Mesothelial cell of epicardium (in vitro differentiated cells): Measurements from ENCODE around the gene PHTF1. TPM values are rescaled to one million over a fixed set of nuclear protein-coding genes. Genes with fewer than 3 reads are reported as not detected.

Experiments
- DNase-seq, 2 experiments: peaks; one replicate each; pipeline ENCODE4 v3.0.0; 2021; ENCODE audit warnings: low spot score in 2 of 2; ENCODE audit not compliant: unreplicated experiment in 2 of 2
- H3K27ac Mint-ChIP-seq: 2 replicates; pipeline ENCODE4 v1.8.0; 2021; ENCODE audit warnings: mixed read lengths
- H3K27me3 Mint-ChIP-seq: 2 replicates; pipeline ENCODE4 v1.8.0; 2021; ENCODE audit warnings: low read depth, mixed read lengths
- H3K36me3 Mint-ChIP-seq: 2 replicates; pipeline ENCODE4 v1.8.0; 2021; ENCODE audit warnings: mixed read lengths
- H3K4me1 Mint-ChIP-seq: 2 replicates; pipeline ENCODE4 v1.8.0; 2021; ENCODE audit warnings: mixed read lengths
- H3K4me3 Mint-ChIP-seq: 2 replicates; pipeline ENCODE4 v1.8.0; 2021; ENCODE audit warnings: mild to moderate bottlenecking, moderate library complexity, mixed read lengths
- H3K9me3 Mint-ChIP-seq: 2 replicates; pipeline ENCODE4 v1.8.0; 2021; ENCODE audit warnings: mixed read lengths
- total RNA-seq: library from RNA; stranded (reverse); gene quantifications from 3 replicates; pipeline ENCODE4 v1.2.1, GENCODE V29; 2021
- TF ChIP-seq, protein P1 (sequence below): fragments of 200-600 bp; sonication (generic); IDR thresholded peaks from one replicate; pipeline ENCODE4 v1.5.0; 2021; ENCODE audit warnings: antibody characterized with exemption; ENCODE audit not compliant: unreplicated experiment

Gene PHTF1
- total RNA-seq, 1 donor from 2014 or later = 26.7 TPM

DNA sequence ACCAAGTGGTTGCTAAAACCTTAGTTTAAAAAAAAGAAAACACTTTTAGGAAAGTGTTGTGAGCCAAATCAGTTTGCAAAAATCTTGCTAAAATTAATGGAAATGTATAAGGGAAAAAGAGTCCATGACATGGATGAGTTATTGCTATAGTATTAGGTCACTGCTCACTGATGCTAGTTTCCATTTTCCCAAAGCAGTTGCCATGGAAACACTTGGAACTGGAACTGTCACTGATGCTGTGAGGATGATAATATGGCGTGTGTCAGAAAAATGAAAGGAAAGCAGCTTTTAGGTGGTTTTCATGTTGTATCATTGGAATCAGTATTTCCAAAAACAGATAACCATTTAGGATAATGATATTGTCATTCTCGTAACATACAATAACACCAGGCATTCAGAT is 104.4 kb downstream of the PHTF1 start:
- no peak overlapping the region for H3K4me3 Mint-ChIP-seq

DNA sequence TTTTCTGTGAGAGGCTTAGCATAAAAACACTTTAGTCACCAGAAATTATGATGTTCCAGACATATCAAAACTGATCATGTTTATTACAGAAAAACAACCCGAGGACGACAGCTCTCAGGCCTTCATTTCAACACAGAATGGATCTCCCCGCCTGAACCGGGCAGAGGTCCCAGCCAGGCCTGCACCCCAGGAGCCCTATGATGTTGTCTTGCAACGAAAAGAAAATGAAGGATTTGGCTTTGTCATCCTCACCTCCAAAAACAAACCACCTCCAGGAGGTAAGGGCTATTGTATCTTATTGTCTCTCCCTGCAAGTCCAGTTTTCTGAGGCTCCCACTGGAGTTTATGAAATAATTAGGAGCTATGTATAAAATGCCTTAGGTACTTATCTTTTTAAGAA is 105.5 kb downstream of the PHTF1 start:
- TF ChIP-seq, protein P1, sequence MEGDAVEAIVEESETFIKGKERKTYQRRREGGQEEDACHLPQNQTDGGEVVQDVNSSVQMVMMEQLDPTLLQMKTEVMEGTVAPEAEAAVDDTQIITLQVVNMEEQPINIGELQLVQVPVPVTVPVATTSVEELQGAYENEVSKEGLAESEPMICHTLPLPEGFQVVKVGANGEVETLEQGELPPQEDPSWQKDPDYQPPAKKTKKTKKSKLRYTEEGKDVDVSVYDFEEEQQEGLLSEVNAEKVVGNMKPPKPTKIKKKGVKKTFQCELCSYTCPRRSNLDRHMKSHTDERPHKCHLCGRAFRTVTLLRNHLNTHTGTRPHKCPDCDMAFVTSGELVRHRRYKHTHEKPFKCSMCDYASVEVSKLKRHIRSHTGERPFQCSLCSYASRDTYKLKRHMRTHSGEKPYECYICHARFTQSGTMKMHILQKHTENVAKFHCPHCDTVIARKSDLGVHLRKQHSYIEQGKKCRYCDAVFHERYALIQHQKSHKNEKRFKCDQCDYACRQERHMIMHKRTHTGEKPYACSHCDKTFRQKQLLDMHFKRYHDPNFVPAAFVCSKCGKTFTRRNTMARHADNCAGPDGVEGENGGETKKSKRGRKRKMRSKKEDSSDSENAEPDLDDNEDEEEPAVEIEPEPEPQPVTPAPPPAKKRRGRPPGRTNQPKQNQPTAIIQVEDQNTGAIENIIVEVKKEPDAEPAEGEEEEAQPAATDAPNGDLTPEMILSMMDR = no peak
- no peaks in the 10 kb centered on the region for H3K27me3 Mint-ChIP-seq
- H3K9me3 Mint-ChIP-seq = no peaks in the 10 kb centered on the region
- H3K4me3 Mint-ChIP-seq = no peak overlapping the region
- peaks cover 22% of the 10 kb centered on the region for H3K4me1 Mint-ChIP-seq
- no peak for DNase-seq
- H3K27ac Mint-ChIP-seq = no peak overlapping the region
- peaks cover 1% of the 10 kb centered on the region for H3K36me3 Mint-ChIP-seq

More for the DNA sequence above, 104.4 kb downstream of the PHTF1 start:
- no peaks in the 10 kb centered on the region for H3K9me3 Mint-ChIP-seq
- peaks cover 3% of the 10 kb centered on the region for H3K36me3 Mint-ChIP-seq
- H3K27ac Mint-ChIP-seq = no peak overlapping the region
- no peak for DNase-seq
- H3K4me1 Mint-ChIP-seq = peaks cover 31% of the 10 kb centered on the region
- TF ChIP-seq, protein P1 = no peak
- no peaks in the 10 kb centered on the region for H3K27me3 Mint-ChIP-seq

DNA sequence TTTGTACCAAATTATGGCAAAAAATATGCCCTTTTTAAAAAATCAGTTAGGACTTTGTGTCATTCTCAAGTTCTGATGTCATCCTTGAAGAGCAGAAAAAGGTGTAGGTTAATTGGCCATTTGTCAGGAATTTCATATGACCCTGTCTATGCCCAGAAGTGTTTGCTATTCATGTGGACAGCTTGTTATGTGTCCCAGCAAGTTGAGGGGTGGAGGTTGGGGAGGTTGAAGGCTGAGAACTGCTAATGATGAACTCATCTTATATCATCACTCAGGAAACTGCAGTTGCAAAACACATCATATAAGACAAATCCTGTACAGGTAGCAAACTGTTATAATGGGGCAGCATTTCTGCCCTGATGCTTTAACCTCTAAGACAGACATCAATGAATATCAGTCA is 106.5 kb downstream of the PHTF1 start:
- Mint-ChIP-seq H3K36me3 (peaks cover 1% of the 10 kb centered on the region), H3K27ac (no peak overlapping the region), H3K27me3 (no peaks in the 10 kb centered on the region), H3K4me3 (no peak overlapping the region), H3K4me1 (peaks cover 19% of the 10 kb centered on the region), H3K9me3 (no peaks in the 10 kb centered on the region)
- DNase-seq = no peak
- TF ChIP-seq, protein P1 = no peak

DNA sequence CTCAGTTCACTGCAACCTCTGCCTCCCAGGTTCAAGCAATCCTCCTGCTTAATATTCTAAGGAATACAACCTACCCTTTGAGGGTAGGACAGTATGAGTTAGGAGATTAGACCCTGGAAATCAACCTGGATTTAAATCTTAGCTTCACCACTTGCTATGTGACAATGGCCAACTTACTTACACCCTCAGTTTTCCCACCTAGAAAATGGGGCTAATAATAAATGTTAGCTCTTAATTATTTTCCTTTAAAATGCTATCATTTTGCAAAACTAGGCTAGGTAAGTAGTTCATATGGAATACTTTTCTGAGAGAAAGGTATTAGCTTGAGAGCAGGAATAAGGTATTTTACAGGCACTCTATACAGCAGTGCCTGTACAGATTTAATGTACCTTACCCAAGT is 110.8 kb downstream of the PHTF1 start:
- Mint-ChIP-seq H3K4me3 (no peak overlapping the region), H3K4me1 (peaks cover 9% of the 10 kb centered on the region)

DNA sequence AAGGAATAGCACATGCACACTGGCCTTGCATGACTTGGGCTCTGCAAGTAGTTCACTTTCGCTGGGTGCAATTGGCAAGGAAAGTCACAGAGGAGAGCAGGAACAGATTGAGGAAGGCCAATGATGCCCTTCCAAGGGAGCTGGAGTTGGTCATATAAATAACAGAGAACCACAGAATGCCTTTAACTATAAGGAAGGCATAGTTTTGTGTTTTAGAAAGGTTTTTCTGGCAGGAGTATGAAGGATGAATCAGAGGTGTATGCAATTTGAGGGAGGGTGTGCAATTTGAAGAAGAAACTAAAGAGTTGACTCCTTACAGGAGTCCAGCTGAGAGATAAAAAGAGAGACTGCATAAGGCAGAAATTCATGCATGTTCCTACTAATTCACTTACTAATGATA is 112.1 kb downstream of the PHTF1 start:
- H3K4me1 Mint-ChIP-seq = peaks cover 9% of the 10 kb centered on the region

More for the DNA sequence above, 110.8 kb downstream of the PHTF1 start:
- no peaks in the 10 kb centered on the region for H3K9me3 Mint-ChIP-seq
- peaks cover 17% of the 10 kb centered on the region for H3K36me3 Mint-ChIP-seq
- H3K27me3 Mint-ChIP-seq = no peaks in the 10 kb centered on the region
- H3K27ac Mint-ChIP-seq = no peak overlapping the region
- DNase-seq = no peak
- TF ChIP-seq, protein P1 = no peak

More for the DNA sequence above, 112.1 kb downstream of the PHTF1 start:
- Mint-ChIP-seq H3K27me3 (no peaks in the 10 kb centered on the region), H3K4me3 (no peak overlapping the region), H3K27ac (no peak overlapping the region), H3K36me3 (peaks cover 17% of the 10 kb centered on the region), H3K9me3 (no peaks in the 10 kb centered on the region)
- DNase-seq = no peak
- TF ChIP-seq, protein P1 = no peak

Other genes with a start within 250 kb of the PHTF1 start
- gene RSBN1, start 53.0 kb upstream of the PHTF1 start, total RNA-seq = 23.7 to 27.7 TPM (median 24.7 TPM) in 3 replicates
- 0.11 TPM in 1 of 3 replicates, not detected in the others for gene PTPN22, start 112.2 kb upstream of the PHTF1 start, total RNA-seq
- 0.27 to 1.1 TPM (median 0.55 TPM) in 3 replicates for gene BCL2L15, start 128.1 kb upstream of the PHTF1 start, total RNA-seq
- 26.8 to 31.6 TPM (median 31.6 TPM) in 3 replicates for gene AP4B1, start 145.3 kb upstream of the PHTF1 start, total RNA-seq
- 8.1 to 10.0 TPM (median 9.5 TPM) in 3 replicates for gene DCLRE1B, start 145.8 kb upstream of the PHTF1 start, total RNA-seq
- gene HIPK1, start 169.8 kb upstream of the PHTF1 start, total RNA-seq = 43.6 to 44.5 TPM (median 43.9 TPM) in 3 replicates
- gene OLFML3, start 220.0 kb upstream of the PHTF1 start, total RNA-seq = 115 to 119 TPM (median 118 TPM) in 3 replicates